ENCODE data around the gene WDR53. TPM values are rescaled to one million over a fixed set of nuclear protein-coding genes. Genes with fewer than 3 reads are reported as not detected.

Gene WDR53
- total RNA-seq, 1 donor from 2014 or later = 11.0 TPM

DNA sequence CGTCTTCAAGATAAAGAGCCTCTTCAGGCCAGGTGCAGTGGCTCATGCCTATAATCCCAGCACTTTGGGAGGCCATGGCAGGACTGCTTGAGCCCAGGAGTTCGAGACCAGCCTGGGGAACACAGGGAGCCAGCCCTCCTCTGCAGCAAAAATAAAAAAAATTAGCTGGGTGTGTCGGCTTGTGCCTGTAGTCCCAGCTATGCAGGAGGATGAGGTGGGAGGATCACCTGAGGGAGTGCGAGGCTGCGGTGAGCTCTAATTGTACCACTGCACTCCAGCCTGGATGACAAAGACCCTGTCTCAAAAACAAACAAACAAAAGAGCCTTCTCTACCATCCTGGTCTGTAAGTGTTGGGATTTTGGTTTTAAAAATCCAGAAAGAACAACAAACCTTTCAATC, 11.1 kb downstream of the WDR53 start:
- no peak overlapping the region for H3K27ac ChIP-seq (ENCODE audit: low read depth, low read length)
- no peaks in the 10 kb centered on the region for H3K9me3 Mint-ChIP-seq (ENCODE audit: unreplicated experiment)
- FAIRE-seq (no peak), DNase-seq (ENCODE audit: low read depth) (no peak)
- H3K4me1 Mint-ChIP-seq (ENCODE audit: low read depth, unreplicated experiment) = peaks cover 2% of the 10 kb centered on the region
- no peaks in the 10 kb centered on the region for H3K27me3 Mint-ChIP-seq (ENCODE audit: low read depth, unreplicated experiment)
- H3K27me3 ChIP-seq (ENCODE audit: insufficient read depth, low read length) = no peaks in the 10 kb centered on the region
- H3K4me3 ChIP-seq (ENCODE audit: insufficient read depth, low read depth, low read length) = no peak overlapping the region
- no peak overlapping the region for H3K27ac Mint-ChIP-seq (ENCODE audit: unreplicated experiment)
- no peaks in the 10 kb centered on the region for H3K36me3 ChIP-seq (ENCODE audit: insufficient read depth, low read length)
- TF ChIP-seq CTCF (IDR thresholded peaks at IDR 0.05; ENCODE audit: insufficient read depth, low read depth, low read length) (no peak), EZH2 (IDR thresholded peaks at IDR 0.05; ENCODE audit: insufficient read depth, low read length) (no peak)
- H3K4me2 ChIP-seq (ENCODE audit: low read length) = no peak overlapping the region
- H3K9me3 ChIP-seq (ENCODE audit: insufficient read depth, low read depth, low read length) = no peaks in the 10 kb centered on the region
- H3K36me3 Mint-ChIP-seq (ENCODE audit: low read depth, unreplicated experiment) = peaks cover 4% of the 10 kb centered on the region
- no peaks in the 10 kb centered on the region for H4K20me1 ChIP-seq (ENCODE audit: insufficient read depth, low read length)
- no peak overlapping the region for H2AFZ ChIP-seq (ENCODE audit: low read depth, low read length)
- no peaks in the 10 kb centered on the region for H3K4me1 ChIP-seq (ENCODE audit: insufficient read depth, low read length)
- no peak overlapping the region for H3K9ac ChIP-seq (ENCODE audit: low read length)
- no peak overlapping the region for H3K4me3 Mint-ChIP-seq (ENCODE audit: unreplicated experiment)
- peaks cover 12% of the 10 kb centered on the region for H3K79me2 ChIP-seq (ENCODE audit: insufficient read depth, low read length)

DNA sequence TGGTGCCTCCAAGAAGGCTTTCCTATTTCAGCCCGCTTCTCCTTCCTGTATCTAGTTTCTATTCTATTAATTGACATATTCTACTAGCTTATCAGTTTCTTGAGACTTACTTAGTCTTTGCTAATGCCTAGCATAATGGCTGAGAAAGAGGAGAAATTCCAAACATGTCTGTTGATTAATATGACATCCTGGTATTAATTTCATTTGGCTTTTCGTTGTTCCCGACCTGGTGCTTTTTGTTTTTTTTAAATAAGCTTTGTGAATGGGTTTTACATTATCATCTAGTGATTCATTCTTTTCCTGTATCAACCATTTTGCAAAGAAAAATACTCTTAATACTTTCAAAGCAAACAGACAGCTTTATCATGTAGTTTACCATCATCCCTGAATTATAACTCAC, 13.1 kb downstream of the WDR53 start:
- H3K4me2 ChIP-seq (ENCODE audit: low read length) = peak overlapping the region; percentile 48
- H3K27me3 ChIP-seq (ENCODE audit: insufficient read depth, low read length) = no peaks in the 10 kb centered on the region
- no peaks in the 10 kb centered on the region for H3K27me3 Mint-ChIP-seq (ENCODE audit: low read depth, unreplicated experiment)
- peaks cover 4% of the 10 kb centered on the region for H3K9me3 Mint-ChIP-seq (ENCODE audit: unreplicated experiment)
- no peak for FAIRE-seq
- H3K36me3 Mint-ChIP-seq (ENCODE audit: low read depth, unreplicated experiment) = peaks cover 4% of the 10 kb centered on the region
- H3K27ac ChIP-seq (ENCODE audit: low read depth, low read length) = no peak overlapping the region
- H3K9ac ChIP-seq (ENCODE audit: low read length) = no peak overlapping the region
- H3K27ac Mint-ChIP-seq (ENCODE audit: unreplicated experiment) = no peak overlapping the region
- peaks cover 2% of the 10 kb centered on the region for H3K4me1 Mint-ChIP-seq (ENCODE audit: low read depth, unreplicated experiment)
- TF ChIP-seq EZH2 (IDR thresholded peaks at IDR 0.05; ENCODE audit: insufficient read depth, low read length) (no peak), CTCF (IDR thresholded peaks at IDR 0.05; ENCODE audit: insufficient read depth, low read depth, low read length) (no peak)
- no peak overlapping the region for H3K4me3 Mint-ChIP-seq (ENCODE audit: unreplicated experiment)
- no peaks in the 10 kb centered on the region for H4K20me1 ChIP-seq (ENCODE audit: insufficient read depth, low read length)
- H3K4me1 ChIP-seq (ENCODE audit: insufficient read depth, low read length) = no peaks in the 10 kb centered on the region
- H3K36me3 ChIP-seq (ENCODE audit: insufficient read depth, low read length) = no peaks in the 10 kb centered on the region
- no peaks in the 10 kb centered on the region for H3K79me2 ChIP-seq (ENCODE audit: insufficient read depth, low read length)
- H3K4me3 ChIP-seq (ENCODE audit: insufficient read depth, low read depth, low read length) = no peak overlapping the region
- no peak for DNase-seq (ENCODE audit: low read depth)
- H2AFZ ChIP-seq (ENCODE audit: low read depth, low read length) = no peak overlapping the region
- H3K9me3 ChIP-seq (ENCODE audit: insufficient read depth, low read depth, low read length) = no peaks in the 10 kb centered on the region

GRCh38 chr3:196554205-196554604, 14.1 kb downstream of the WDR53 start:
- H3K79me2 ChIP-seq (ENCODE audit: insufficient read depth, low read length) = no peaks in the 10 kb centered on the region
- Mint-ChIP-seq H3K9me3 (ENCODE audit: unreplicated experiment) (peaks cover 13% of the 10 kb centered on the region), H3K36me3 (ENCODE audit: low read depth, unreplicated experiment) (peaks cover 7% of the 10 kb centered on the region), H3K27me3 (ENCODE audit: low read depth, unreplicated experiment) (peaks cover 2% of the 10 kb centered on the region), H3K4me1 (ENCODE audit: low read depth, unreplicated experiment) (no peaks in the 10 kb centered on the region), H3K4me3 (ENCODE audit: unreplicated experiment) (no peak overlapping the region), H3K27ac (ENCODE audit: unreplicated experiment) (no peak overlapping the region)
- no peaks in the 10 kb centered on the region for H3K4me1 ChIP-seq (ENCODE audit: insufficient read depth, low read length)
- no peak overlapping the region for H3K4me3 ChIP-seq (ENCODE audit: insufficient read depth, low read depth, low read length)
- H4K20me1 ChIP-seq (ENCODE audit: insufficient read depth, low read length) = no peaks in the 10 kb centered on the region
- H3K9ac ChIP-seq (ENCODE audit: low read length) = no peak overlapping the region
- no peak overlapping the region for H3K27ac ChIP-seq (ENCODE audit: low read depth, low read length)
- no peak for TF ChIP-seq EZH2 (IDR thresholded peaks at IDR 0.05; ENCODE audit: insufficient read depth, low read length)
- TF ChIP-seq CTCF (IDR thresholded peaks at IDR 0.05; ENCODE audit: insufficient read depth, low read depth, low read length) = no peak
- FAIRE-seq (no peak), DNase-seq (ENCODE audit: low read depth) (no peak)
- no peaks in the 10 kb centered on the region for H3K27me3 ChIP-seq (ENCODE audit: insufficient read depth, low read length)
- no peak overlapping the region for H2AFZ ChIP-seq (ENCODE audit: low read depth, low read length)
- peaks cover 6% of the 10 kb centered on the region for H3K9me3 ChIP-seq (ENCODE audit: insufficient read depth, low read depth, low read length)
- H3K4me2 ChIP-seq (ENCODE audit: low read length) = no peak overlapping the region
- H3K36me3 ChIP-seq (ENCODE audit: insufficient read depth, low read length) = no peaks in the 10 kb centered on the region

Data from astrocyte (in vitro differentiated cells and primary cell).